ENCODE results near the gene SF3A2.
A peak's percentile ranks its signal among the peaks of the same experiment; 100 is the strongest.

SF3A2 gene

GRCh38 chr19:2239173-2239572 lies 2.5 kb downstream of the SF3A2 start:
- peak overlapping the region; percentile 48 for H3K4me3 ChIP-seq (ENCODE audit: low read depth, low read length)
- in situ Hi-C loops (cut with HindIII; ENCODE audit: low sequenced_read_pairs): no loop called here
- no peak for DNase-seq (ENCODE audit: low read depth, low spot score)
- TF ChIP-seq CTCF (IDR thresholded peaks at IDR 0.05; ENCODE audit: low read depth, low read length): no peak

DNA sequence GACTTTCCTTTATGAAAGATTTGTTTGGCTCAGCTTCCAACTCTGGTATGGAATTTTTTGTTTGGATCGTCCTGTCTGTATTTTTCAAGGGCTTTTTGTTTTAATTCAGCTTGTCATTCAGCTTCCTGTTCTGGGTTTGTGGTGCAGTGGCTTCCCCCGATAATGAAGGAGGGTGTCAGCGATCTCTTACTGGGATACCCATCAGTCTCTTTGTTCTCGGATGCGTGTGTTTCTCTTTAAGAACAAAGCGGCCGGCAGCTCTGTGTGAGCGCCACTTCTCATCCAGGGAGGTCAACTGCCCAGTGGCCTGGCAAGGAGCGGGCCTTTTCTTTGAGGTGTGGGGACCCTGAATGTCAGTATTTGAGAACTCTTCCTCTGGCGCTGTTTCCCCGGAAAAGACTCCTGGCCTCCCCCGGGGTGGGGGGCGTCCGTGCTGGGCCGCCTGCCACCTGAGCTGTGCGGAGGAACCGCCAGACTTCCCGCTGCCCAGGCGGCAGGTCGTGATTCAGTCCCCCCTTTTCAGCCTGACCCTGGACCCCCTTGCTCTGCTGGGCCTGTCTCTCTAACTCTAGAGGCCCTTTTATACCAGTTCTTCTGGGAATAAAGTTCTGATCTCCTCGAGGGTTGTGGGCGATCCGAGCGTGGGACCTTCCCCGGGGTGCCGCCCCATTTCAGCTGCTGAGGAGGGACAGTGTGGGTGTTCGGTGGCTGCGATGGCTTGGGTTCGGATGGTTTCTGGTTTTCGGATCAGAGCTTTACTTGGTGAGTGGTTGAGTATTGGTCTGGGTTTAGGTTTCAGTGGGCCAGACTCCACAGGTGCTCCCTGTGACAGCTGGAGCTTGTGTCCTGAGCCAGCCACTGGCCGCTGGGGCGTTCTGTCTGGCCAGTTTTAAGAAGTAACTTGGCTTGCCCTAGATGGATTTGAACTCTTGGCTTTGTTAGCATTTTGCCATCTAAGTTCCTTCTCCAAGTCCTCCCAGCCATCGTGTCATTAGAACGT lies 3.4 kb downstream of the SF3A2 start:
- peak; percentile 51 for DNase-seq (ENCODE audit: low read depth, low spot score)
- peak overlapping the region; percentile 48 for H3K4me3 ChIP-seq (ENCODE audit: low read depth, low read length)
- TF ChIP-seq CTCF (IDR thresholded peaks at IDR 0.05; ENCODE audit: low read depth, low read length): no peak
- in situ Hi-C loops (cut with HindIII; ENCODE audit: low sequenced_read_pairs): no loop called here

- no peak overlapping the region for H3K4me3 ChIP-seq (ENCODE audit: low read depth, low read length)
- in situ Hi-C loops (cut with HindIII; ENCODE audit: low sequenced_read_pairs): no loop called here
- no peak for TF ChIP-seq CTCF (IDR thresholded peaks at IDR 0.05; ENCODE audit: low read depth, low read length)
- no peak for DNase-seq (ENCODE audit: low read depth, low spot score)
Measured at GRCh38 chr19:2240881-2241760, 4.5 kb downstream of the SF3A2 start.

DNA sequence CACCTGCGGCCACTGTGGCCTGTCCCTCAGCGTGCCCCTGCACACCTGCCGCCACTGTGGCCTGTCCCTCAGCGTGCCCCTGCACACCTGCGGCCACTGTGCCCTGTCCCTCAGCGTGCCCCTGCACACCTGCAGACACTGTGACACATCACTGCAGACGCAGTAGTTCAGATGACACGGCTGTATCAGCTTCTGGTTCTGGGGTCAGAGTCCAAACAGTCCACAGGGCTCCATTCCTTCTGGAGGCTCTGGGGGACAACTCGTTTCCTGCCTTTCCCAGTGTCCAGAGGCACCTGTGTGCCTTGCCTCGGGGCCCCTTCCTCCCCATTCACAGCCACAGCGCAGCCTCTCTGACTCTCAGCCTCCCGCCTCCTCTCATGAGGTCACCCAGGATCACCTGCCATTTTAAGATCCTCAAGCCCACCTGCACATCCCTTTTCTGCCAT lies 5.5 kb downstream of the SF3A2 start:
- DNase-seq (ENCODE audit: low read depth, low spot score): no peak
- H3K4me3 ChIP-seq (ENCODE audit: low read depth, low read length): no peak overlapping the region
- no peak for TF ChIP-seq CTCF (IDR thresholded peaks at IDR 0.05; ENCODE audit: low read depth, low read length)
- in situ Hi-C loops (cut with HindIII; ENCODE audit: low sequenced_read_pairs): no loop called here

GRCh38 chr19:2242816-2243215 lies 6.2 kb downstream of the SF3A2 start:
- no peak overlapping the region for H3K4me3 ChIP-seq (ENCODE audit: low read depth, low read length)

More at GRCh38 chr19:2242816-2243215, 6.2 kb downstream of the SF3A2 start:
- TF ChIP-seq CTCF (IDR thresholded peaks at IDR 0.05; ENCODE audit: low read depth, low read length): no peak
- in situ Hi-C loops (cut with HindIII; ENCODE audit: low sequenced_read_pairs): no loop called here
- DNase-seq (ENCODE audit: low read depth, low spot score): no peak
